Loucy (cell line): ENCODE data around the gene CCL25.

Source experiments
- H2AFZ ChIP-seq: fragments of 200-600 bp; sonication (generic); 2 replicates; pipeline ENCODE4 v1.6.0; 2016; ENCODE audit warnings: antibody characterized with exemption, mild to moderate bottlenecking, low read length, moderate library complexity
- H3F3A ChIP-seq: fragments of 200-600 bp; 2 replicates; pipeline ENCODE4 v1.6.0; 2016; ENCODE audit warnings: antibody characterized with exemption, low read depth, mild to moderate bottlenecking
- H3K27me3 ChIP-seq: fragments of 200-600 bp; sonication (generic); 2 replicates; pipeline ENCODE4 v1.6.1; 2014; ENCODE audit warnings: low read length, mild to moderate bottlenecking; ENCODE audit not compliant: insufficient read depth, poor library complexity, severe bottlenecking
- H3K36me3 ChIP-seq: fragments of 200-600 bp; sonication (generic); 2 replicates; pipeline ENCODE4 v1.6.1; 2016; ENCODE audit warnings: low read length; ENCODE audit not compliant: insufficient read depth
- H3K4me1 ChIP-seq: fragments of 200-600 bp; sonication (generic); 2 replicates; pipeline ENCODE4 v1.5.1; 2014; ENCODE audit warnings: low read length, mild to moderate bottlenecking; ENCODE audit not compliant: insufficient read depth, poor library complexity, severe bottlenecking
- H3K4me2 ChIP-seq: fragments of 200-600 bp; sonication (generic); 2 replicates; pipeline ENCODE4 v1.6.0; 2014; ENCODE audit warnings: antibody characterized with exemption, low read length, low read depth, mild to moderate bottlenecking; ENCODE audit not compliant: poor library complexity, severe bottlenecking
- H3K4me3 ChIP-seq: fragments of 200-600 bp; sonication (generic); 2 replicates; pipeline ENCODE4 v1.5.1; 2014; ENCODE audit warnings: low read length, mild to moderate bottlenecking, mixed read lengths; ENCODE audit not compliant: poor library complexity, severe bottlenecking
- H3K79me2 ChIP-seq: fragments of 200-600 bp; sonication (generic); 2 replicates; pipeline ENCODE4 v1.6.1; 2014; ENCODE audit warnings: low read length; ENCODE audit not compliant: insufficient read depth
- H3K9ac ChIP-seq: fragments of 200-600 bp; sonication (generic); 2 replicates; pipeline ENCODE4 v1.6.0; 2014; ENCODE audit warnings: mild to moderate bottlenecking, low read depth, low read length, moderate library complexity; ENCODE audit not compliant: poor library complexity, severe bottlenecking
- H3K9me2 ChIP-seq: fragments of 200-600 bp; sonication (generic); replicated peaks from 2 replicates; pipeline ENCODE4 v1.6.1; 2016; ENCODE audit warnings: low read depth, low read length, mixed read lengths
- H3K9me3 ChIP-seq: fragments of 200-600 bp; sonication (generic); 2 replicates; pipeline ENCODE4 v1.6.1; 2014; ENCODE audit warnings: mild to moderate bottlenecking, antibody characterized with exemption, low read length, low read depth; ENCODE audit not compliant: insufficient read depth
- H4K20me1 ChIP-seq: fragments of 200-600 bp; sonication (generic); 2 replicates; pipeline ENCODE4 v1.6.0; 2014; ENCODE audit warnings: antibody characterized with exemption, low read length, mild to moderate bottlenecking; ENCODE audit not compliant: insufficient read depth, poor library complexity, severe bottlenecking
- CTCF ChIP-seq: fragments of 200-600 bp; sonication (generic); conservative IDR thresholded peaks from 2 replicates; pipeline ENCODE4 v1.5.1; 2014; ENCODE audit warnings: mild to moderate bottlenecking, antibody characterized with exemption, low read length
- EZH2phosphoT487 ChIP-seq: fragments of 200-600 bp; IDR thresholded peaks from 2 replicates; pipeline ENCODE4 v1.6.1; 2018; ENCODE audit warnings: antibody characterized with exemption, mild to moderate bottlenecking, moderate library complexity, borderline replicate concordance

Gene CCL25

DNA sequence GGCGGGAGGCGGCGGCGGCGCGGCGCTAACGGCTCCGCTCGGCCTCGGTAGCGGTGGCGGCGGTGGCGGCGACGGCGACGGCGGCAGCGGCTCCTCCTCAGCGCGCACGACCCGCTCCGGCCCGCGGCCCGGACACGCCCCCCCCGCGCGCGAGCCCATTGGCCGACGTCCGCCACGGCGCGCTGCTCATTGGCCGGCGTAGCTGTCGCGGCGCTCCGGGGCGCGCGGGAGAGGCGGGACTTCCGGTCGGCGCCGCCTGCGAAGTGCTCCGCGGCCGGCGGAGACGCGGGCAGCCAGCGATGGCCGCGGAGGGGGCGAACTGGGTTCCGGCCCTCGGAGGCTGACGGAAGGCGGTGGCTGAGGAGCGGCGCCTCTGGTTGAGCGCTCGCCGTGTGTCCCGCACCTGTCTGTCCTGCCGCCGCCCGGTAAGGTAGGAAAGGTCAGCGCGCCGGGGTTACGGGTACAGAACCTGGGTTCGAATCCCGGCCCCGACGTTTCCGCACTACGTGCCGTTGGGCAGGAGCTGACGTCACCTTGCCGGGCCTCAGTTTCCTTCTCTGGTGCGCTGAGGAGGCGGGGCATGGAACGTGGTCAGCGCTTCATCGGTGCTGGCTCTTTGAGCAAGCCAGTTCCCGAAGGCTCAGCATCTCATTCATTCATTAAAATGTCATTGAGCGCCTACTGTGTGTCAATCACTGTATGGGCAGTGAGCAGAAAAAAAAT, 46.9 kb upstream of the CCL25 start, which contains the start of gene ELAVL1:
TSS of gene ELAVL1 (minus strand) at position 108 of the 723 bp plus-strand sequence. CDS start 13,826 bp downstream, outside the sequence.
- Histone ChIP-seq H3K9me2 (no peaks in the 10 kb centered on the region), H3K9me3 (no peaks in the 10 kb centered on the region), H3K79me2 (peaks cover 58% of the 10 kb centered on the region), H3K36me3 (no peaks in the 10 kb centered on the region), H3K4me1 (peaks cover 29% of the 10 kb centered on the region), H3K4me2 (peak within 1 kb of the TSS; percentile 87), H3K27me3 (no peaks in the 10 kb centered on the region), H2AFZ (peak within 1 kb of the TSS; percentile 98), H3F3A (no peaks in the 10 kb centered on the region), H4K20me1 (peaks cover 38% of the 10 kb centered on the region), H3K4me3 (peak within 1 kb of the TSS; percentile 89), H3K9ac (peak within 1 kb of the TSS; percentile 87)
- no peak for TF ChIP-seq EZH2phosphoT487
- TF ChIP-seq CTCF, result no peak

DNA sequence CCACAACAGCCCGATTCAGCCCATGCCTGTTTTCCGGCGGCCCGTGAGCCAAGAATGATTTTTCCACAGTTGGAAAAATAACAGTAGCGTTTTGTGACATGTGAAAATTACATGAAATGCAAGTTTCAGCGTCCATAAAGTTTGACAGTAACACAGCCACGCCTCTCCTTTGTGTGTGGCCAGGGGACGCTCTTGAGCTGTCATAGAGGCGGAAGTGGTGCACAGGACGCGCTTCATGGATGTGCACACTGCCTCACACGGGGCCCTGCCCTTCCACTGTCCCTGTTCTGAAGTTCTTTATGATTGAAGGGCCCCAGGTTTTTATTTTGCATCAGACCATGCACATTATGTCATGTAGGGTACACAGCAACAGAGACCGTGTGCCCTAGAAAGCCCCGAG, 34.8 kb upstream of the CCL25 start:
- Histone ChIP-seq H3K36me3 (no peaks in the 10 kb centered on the region), H3K27me3 (no peaks in the 10 kb centered on the region), H3K9me3 (no peaks in the 10 kb centered on the region), H3K4me3 (no peak overlapping the region), H3F3A (no peaks in the 10 kb centered on the region), H3K4me1 (peaks cover 6% of the 10 kb centered on the region), H2AFZ (no peak overlapping the region), H4K20me1 (no peaks in the 10 kb centered on the region), H3K9me2 (no peaks in the 10 kb centered on the region), H3K9ac (no peak overlapping the region), H3K79me2 (no peaks in the 10 kb centered on the region), H3K4me2 (no peak overlapping the region)
- TF ChIP-seq EZH2phosphoT487 (no peak), CTCF (peak; percentile 51)

DNA sequence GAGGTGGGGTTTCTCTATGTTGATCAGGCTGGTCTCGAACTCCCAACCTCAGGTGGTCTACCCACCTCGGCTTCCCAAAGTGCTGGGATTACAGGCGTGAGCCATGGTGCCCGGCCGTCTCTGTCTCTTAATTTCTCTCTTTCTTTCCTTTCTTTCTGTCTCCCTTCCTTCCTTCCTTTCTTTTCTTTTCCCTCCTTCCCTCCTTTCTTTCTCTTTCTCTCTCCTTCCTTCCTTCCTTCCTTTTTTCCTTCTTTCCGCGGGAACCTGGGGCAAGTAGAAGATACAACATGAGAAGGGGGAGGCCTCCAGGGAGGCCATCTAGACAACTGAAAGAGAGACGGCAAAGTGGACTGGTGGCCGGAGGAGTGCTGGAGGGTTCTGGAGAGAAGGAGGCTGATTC, 31.9 kb upstream of the CCL25 start:
- Histone ChIP-seq H3K9me2 (no peaks in the 10 kb centered on the region), H3K4me3 (no peak overlapping the region), H3K9me3 (no peaks in the 10 kb centered on the region), H4K20me1 (no peaks in the 10 kb centered on the region), H3F3A (no peaks in the 10 kb centered on the region), H3K36me3 (no peaks in the 10 kb centered on the region), H3K9ac (no peak overlapping the region), H3K4me1 (peaks cover 6% of the 10 kb centered on the region), H3K79me2 (no peaks in the 10 kb centered on the region), H3K27me3 (no peaks in the 10 kb centered on the region), H3K4me2 (peak overlapping the region; percentile 19), H2AFZ (no peak overlapping the region)
- TF ChIP-seq CTCF, result no peak
